Measurements from ENCODE around the gene KCNJ16.
"Not testable (repeated sequence)": the region's sequence is repeated elsewhere in the genome, so short reads cannot be mapped to it uniquely, and the experiment has no call there.

KCNJ16 gene

GRCh38 chr17:70074956-70075355 lies at the start of gene KCNJ16:
TSS of gene KCNJ16 (plus strand) at chr17:70075225. CDS start at chr17:70132088, 56,863 bp downstream.
- no peak for DNase-seq (ENCODE audit: low read depth in 2 of 2)

- DNase-seq (ENCODE audit: low read depth in 2 of 2) = no peak
These were observed 46.6 kb upstream of the KCNJ16 start for GRCh38 chr17:70028397-70028796.

- no peak for DNase-seq (ENCODE audit: low read depth in 2 of 2)
These were observed 45.9 kb upstream of the KCNJ16 start for GRCh38 chr17:70028978-70029767.

- DNase-seq (ENCODE audit: low read depth in 2 of 2) = no peak
These were observed 44.7 kb upstream of the KCNJ16 start for GRCh38 chr17:70030371-70030770.

GRCh38 chr17:70031341-70031740 lies 43.7 kb upstream of the KCNJ16 start:
- DNase-seq (ENCODE audit: low read depth in 2 of 2) = no peak

GRCh38 chr17:70033165-70033564 lies 41.9 kb upstream of the KCNJ16 start:
- no peak for DNase-seq (ENCODE audit: low read depth in 2 of 2)

- DNase-seq (ENCODE audit: low read depth in 2 of 2) = no peak
These were observed 40.9 kb upstream of the KCNJ16 start for GRCh38 chr17:70034158-70034557.

GRCh38 chr17:70037498-70037897 lies 37.5 kb upstream of the KCNJ16 start:
- no peak for DNase-seq (ENCODE audit: low read depth in 2 of 2)

GRCh38 chr17:70040336-70040735 lies 34.7 kb upstream of the KCNJ16 start:
- DNase-seq (ENCODE audit: low read depth in 2 of 2) = no peak

GRCh38 chr17:70041061-70041460 lies 34.0 kb upstream of the KCNJ16 start:
- no peak for DNase-seq (ENCODE audit: low read depth in 2 of 2)

- DNase-seq (ENCODE audit: low read depth in 2 of 2) = no peak
These were observed 33.5 kb upstream of the KCNJ16 start for GRCh38 chr17:70041540-70041939.

- not testable (repeated sequence) for DNase-seq (ENCODE audit: low read depth in 2 of 2)
These were observed 29.2 kb upstream of the KCNJ16 start for GRCh38 chr17:70045780-70046179.

GRCh38 chr17:70047619-70048419 lies 27.2 kb upstream of the KCNJ16 start:
- no peak for DNase-seq (ENCODE audit: low read depth in 2 of 2)

GRCh38 chr17:70049801-70050591 lies 25.0 kb upstream of the KCNJ16 start:
- DNase-seq (ENCODE audit: low read depth in 2 of 2) = no peak

- DNase-seq (ENCODE audit: low read depth in 2 of 2) = no peak
These were observed 24.1 kb upstream of the KCNJ16 start for GRCh38 chr17:70050931-70051330.

- DNase-seq (ENCODE audit: low read depth in 2 of 2) = no peak
These were observed 21.5 kb upstream of the KCNJ16 start for GRCh38 chr17:70053241-70054234.

- DNase-seq (ENCODE audit: low read depth in 2 of 2) = no peak
These were observed 20.0 kb upstream of the KCNJ16 start for GRCh38 chr17:70055000-70055399.

GRCh38 chr17:70059071-70059470 lies 16.0 kb upstream of the KCNJ16 start:
- no peak for DNase-seq (ENCODE audit: low read depth in 2 of 2)

GRCh38 chr17:70059649-70060048 lies 15.4 kb upstream of the KCNJ16 start:
- DNase-seq (ENCODE audit: low read depth in 2 of 2) = no peak

GRCh38 chr17:70060415-70060814 lies 14.6 kb upstream of the KCNJ16 start:
- no peak for DNase-seq (ENCODE audit: low read depth in 2 of 2)

GRCh38 chr17:70067134-70067533 lies 7.9 kb upstream of the KCNJ16 start:
- no peak for DNase-seq (ENCODE audit: low read depth in 2 of 2)
